Activated T-helper 2 cell treated with anti-CD3 and anti-CD28 coated beads, Interferon-gamma antibody, Interleukin-2, Interleukin-4, amounts not matched to agents 10 μg/mL and 5 μg/mL and 100 μg/mL, durations not matched to agents 14 hours and 24 hours and 36 hours (primary cell): ENCODE results near the gene PRMT2. TPM values are rescaled to one million over a fixed set of nuclear protein-coding genes. Genes with fewer than 3 reads are reported as not detected.
A peak's percentile ranks its signal among the peaks of the same experiment; 100 is the strongest.
"Not testable (repeated sequence)": the region's sequence is repeated elsewhere in the genome, so short reads cannot be mapped to it uniquely, and the experiment has no call there.

ENCODE experiments used
- DNase-seq: peaks from one replicate; pipeline ENCODE4 v3.0.0; 2021; ENCODE audit warnings: low spot score
- H3K27ac Mint-ChIP-seq: one replicate; pipeline ENCODE4 v1.8.0; 2021; ENCODE audit warnings: mixed read lengths
- H3K27me3 Mint-ChIP-seq: one replicate; pipeline ENCODE4 v1.8.0; 2021; ENCODE audit warnings: low read depth, mixed read lengths
- H3K36me3 Mint-ChIP-seq: one replicate; pipeline ENCODE4 v1.8.0; 2021; ENCODE audit warnings: low read depth, mixed read lengths
- H3K4me1 Mint-ChIP-seq: one replicate; pipeline ENCODE4 v1.8.0; 2021; ENCODE audit warnings: low read depth, mixed read lengths
- H3K4me3 Mint-ChIP-seq: one replicate; pipeline ENCODE4 v1.8.0; 2021; ENCODE audit warnings: low read depth, mild to moderate bottlenecking, moderate library complexity, mixed read lengths
- H3K9me3 Mint-ChIP-seq: one replicate; pipeline ENCODE4 v1.8.0; 2021; ENCODE audit warnings: mixed read lengths
- intact Hi-C: fragments of 100-400 bp; cut with micrococcal nuclease; formaldehyde crosslinking; loops from one replicate; pipeline ENCODE4 v1.15.1; 2023
- total RNA-seq: library from RNA; stranded (reverse); gene quantifications from 2 replicates; pipeline ENCODE4 v1.2.3, GENCODE V29; 2022

The PRMT2 gene
- total RNA-seq, 1 donor from 2014 or later = 73.9 TPM

DNA sequence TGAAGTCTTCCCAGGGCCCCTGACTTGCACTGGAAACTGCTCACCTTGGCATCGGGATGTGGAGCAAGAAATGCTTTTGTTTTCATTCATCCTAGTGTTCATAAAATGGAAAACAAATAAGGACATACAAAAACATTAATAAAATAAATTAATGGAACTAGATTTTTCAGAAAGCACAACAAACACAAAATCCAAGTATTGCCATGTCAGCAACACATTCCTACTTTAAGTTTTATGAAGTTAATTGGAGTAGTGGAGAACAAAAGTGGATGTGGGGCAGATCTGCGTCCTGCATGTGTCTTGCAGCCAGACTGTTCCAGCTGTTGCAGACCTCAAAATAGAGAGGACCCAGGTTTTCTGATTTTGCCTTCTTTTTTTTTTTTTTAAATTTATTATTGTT is 32.9 kb downstream of the PRMT2 start:
- Mint-ChIP-seq H3K4me1 (peaks cover 8% of the 10 kb centered on the region), H3K27ac (no peak overlapping the region), H3K27me3 (peaks cover 14% of the 10 kb centered on the region), H3K9me3 (no peaks in the 10 kb centered on the region), H3K36me3 (peaks cover 6% of the 10 kb centered on the region), H3K4me3 (peak overlapping the region; percentile 79)
- intact Hi-C loops = no loop called here
- DNase-seq = no peak

DNA sequence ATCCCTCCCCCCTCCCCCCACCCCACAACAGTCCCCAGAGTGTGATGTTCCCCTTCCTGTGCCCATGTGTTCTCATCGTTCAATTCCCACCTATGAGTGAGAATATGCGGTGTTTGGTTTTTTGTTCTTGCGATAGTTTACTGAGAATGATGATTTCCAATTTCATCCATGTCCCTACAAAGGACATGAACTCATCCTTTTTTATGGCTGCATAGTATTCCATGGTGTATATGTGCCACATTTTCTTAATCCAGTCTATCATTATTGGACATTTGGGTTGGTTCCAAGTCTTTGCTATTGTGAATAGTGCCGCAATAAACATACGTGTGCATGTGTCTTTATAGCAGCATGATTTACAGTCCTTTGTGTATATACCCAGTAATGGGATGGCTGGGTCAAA is 33.4 kb downstream of the PRMT2 start:
- DNase-seq, H3K9me3 Mint-ChIP-seq, H3K4me1 Mint-ChIP-seq, H3K36me3 Mint-ChIP-seq, H3K27ac Mint-ChIP-seq, intact Hi-C loops: not testable (repeated sequence)
- Mint-ChIP-seq H3K27me3 (peaks cover 14% of the 10 kb centered on the region), H3K4me3 (peak overlapping the region; percentile 30)

DNA sequence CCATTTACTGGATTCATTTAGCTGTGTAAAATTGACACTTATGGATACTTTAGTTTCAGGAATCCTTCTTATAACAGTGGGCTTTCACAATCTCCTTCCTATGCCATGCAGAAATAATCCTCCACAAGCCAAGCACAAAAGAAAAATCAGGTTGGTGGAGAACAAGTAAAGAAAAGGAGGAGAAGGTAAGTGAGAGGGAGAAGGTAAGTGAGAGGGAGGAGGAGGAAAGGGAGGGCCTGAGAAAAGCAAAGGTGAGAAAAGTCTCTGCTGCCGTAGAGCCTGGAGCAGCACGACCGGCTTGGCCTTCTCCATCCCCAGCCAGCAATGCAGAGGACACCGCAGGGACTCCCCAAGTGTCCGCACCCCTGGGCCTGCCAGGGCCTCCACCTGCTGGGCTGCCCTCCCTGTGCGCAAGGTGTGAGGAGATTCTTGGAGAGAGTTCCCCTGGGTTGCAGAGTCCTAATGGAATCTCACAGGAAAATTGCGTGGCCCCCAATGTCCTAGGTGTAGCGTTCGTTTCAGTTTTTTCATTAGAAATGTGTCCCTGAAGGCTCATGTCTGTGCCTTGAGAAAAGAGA is 39.0 kb downstream of the PRMT2 start:
- Mint-ChIP-seq H3K27me3 (peaks cover 11% of the 10 kb centered on the region), H3K9me3 (no peaks in the 10 kb centered on the region), H3K27ac (no peak overlapping the region), H3K4me1 (no peaks in the 10 kb centered on the region), H3K36me3 (no peaks in the 10 kb centered on the region), H3K4me3 (no peak overlapping the region)
- DNase-seq = no peak
- intact Hi-C loops = no loop called here

DNA sequence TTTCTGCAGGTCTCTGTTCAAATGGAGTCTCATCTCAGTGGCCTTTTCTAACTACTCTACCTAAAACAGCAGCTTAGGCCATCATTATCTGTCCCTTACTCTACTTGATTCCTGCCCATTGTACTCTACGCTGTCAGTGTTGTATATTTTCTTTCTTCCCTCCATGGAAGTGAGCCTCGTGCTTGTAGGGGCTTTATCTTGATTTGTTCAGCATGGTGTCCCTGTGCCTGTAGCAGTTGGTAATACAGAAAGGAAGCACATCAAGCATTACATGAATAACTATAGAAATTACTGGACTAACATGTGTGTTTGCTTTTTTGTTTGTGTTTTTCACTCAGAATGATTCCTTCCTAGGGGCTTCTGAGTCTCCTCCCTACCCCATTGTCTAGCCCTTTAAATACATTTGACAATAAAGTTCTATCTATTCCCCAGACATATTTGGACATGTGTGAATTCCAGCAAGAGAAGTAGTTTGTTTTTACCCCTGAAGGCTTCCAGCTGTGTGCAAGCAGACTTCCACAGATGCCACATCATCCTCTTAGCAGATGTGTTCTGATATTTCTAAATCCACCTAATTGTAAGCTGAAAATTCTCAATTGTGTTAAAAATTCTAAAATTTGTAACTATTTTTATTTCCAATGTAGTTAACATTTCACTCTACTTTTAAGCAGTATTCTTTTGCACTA is 40.3 kb downstream of the PRMT2 start:
- intact Hi-C loops = no loop called here
- no peak overlapping the region for H3K4me3 Mint-ChIP-seq
- no peaks in the 10 kb centered on the region for H3K4me1 Mint-ChIP-seq
- no peaks in the 10 kb centered on the region for H3K9me3 Mint-ChIP-seq
- no peak overlapping the region for H3K27ac Mint-ChIP-seq
- peaks cover 14% of the 10 kb centered on the region for H3K27me3 Mint-ChIP-seq
- H3K36me3 Mint-ChIP-seq = no peaks in the 10 kb centered on the region
- no peak for DNase-seq

DNA sequence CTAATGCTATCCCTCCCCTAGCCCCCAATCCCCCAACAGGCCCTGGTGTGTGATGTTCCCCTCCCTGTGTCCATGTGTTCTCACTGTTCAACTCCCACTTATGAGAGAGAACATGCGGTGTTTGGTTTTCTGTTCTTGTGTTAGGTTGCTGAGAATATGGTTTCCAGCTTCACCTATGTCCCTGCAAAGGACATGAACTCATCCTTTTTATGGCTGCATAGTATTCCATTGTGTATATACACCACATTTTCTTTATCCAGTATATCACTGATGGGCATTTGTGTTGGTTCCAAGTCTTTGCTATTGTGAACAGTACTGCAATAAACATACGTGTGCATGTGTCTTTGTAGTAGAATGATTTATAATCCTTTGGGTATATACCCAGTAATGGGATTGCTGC is 41.1 kb downstream of the PRMT2 start:
- H3K9me3 Mint-ChIP-seq, intact Hi-C loops, H3K36me3 Mint-ChIP-seq, H3K4me3 Mint-ChIP-seq, DNase-seq, H3K4me1 Mint-ChIP-seq, H3K27ac Mint-ChIP-seq: not testable (repeated sequence)
- peaks cover 15% of the 10 kb centered on the region for H3K27me3 Mint-ChIP-seq

DNA sequence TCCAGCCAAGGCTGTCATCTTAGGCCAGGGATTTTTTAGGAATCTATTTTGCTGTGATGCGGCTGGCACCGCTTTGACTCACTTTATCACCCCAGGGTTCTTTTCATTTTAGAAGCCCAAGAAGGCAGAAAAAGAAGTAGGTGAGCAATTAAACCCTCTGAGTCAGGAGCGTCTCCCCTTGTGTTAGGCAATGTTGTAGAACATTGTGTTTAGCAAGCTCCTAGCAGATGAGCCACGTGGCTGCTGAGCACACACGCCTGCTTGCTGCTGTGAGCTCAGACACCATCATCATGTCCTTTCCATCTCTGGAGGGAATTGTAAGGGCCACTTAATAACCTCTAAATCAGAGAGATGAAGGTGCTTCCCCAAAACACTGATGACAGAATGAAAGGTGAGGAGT is 46.1 kb downstream of the PRMT2 start:
- H3K9me3 Mint-ChIP-seq, DNase-seq, H3K4me1 Mint-ChIP-seq, H3K4me3 Mint-ChIP-seq, H3K36me3 Mint-ChIP-seq, H3K27ac Mint-ChIP-seq, intact Hi-C loops: not testable (repeated sequence)
- peaks cover 16% of the 10 kb centered on the region for H3K27me3 Mint-ChIP-seq

DNA sequence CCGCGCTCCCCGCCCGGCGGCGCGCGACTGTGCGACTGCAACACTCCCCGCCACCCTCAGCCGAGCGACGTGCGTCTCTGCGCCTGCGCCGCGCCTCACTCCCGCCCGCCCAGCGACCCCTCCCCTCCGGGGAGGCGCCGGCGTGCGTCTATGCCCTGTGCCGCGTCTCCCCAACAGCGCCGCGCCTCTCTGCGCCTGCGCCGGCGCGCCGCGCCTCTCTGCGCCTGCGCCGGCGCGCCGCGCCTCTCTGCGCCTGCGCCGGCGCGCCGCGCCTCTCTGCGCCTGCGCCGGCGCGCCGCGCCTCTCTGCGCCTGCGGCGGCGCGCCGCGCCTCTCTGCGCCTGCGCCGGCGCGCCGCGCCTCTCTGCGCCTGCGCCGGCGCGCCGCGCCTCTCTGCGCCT is 63.2 kb downstream of the PRMT2 start:
- H3K4me3 Mint-ChIP-seq, intact Hi-C loops, H3K9me3 Mint-ChIP-seq, DNase-seq, H3K36me3 Mint-ChIP-seq, H3K4me1 Mint-ChIP-seq, H3K27ac Mint-ChIP-seq, H3K27me3 Mint-ChIP-seq: not testable (repeated sequence)

DNA sequence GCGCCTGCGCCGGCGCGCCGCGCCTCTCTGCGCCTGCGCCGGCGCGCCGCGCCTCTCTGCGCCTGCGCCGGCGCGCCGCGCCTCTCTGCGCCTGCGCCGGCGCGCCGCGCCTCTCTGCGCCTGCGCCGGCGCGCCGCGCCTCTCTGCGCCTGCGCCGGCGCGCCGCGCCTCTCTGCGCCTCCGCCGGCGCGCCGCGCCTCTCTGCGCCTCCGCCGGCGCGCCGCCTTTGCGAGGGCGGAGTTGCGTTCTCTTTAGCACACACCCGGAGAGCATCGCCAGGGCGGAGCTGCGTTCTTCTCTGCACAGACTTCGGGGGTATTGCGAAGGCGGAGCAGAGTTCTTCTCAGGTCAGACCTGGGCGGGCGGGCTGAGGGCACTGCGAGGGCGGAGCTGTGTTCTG is 63.6 kb downstream of the PRMT2 start:
- DNase-seq, H3K9me3 Mint-ChIP-seq, H3K27me3 Mint-ChIP-seq, H3K4me1 Mint-ChIP-seq, H3K27ac Mint-ChIP-seq, H3K4me3 Mint-ChIP-seq, intact Hi-C loops, H3K36me3 Mint-ChIP-seq: not testable (repeated sequence)

Other genes with a start within 250 kb of the PRMT2 start
- 36.1 and 37.5 TPM in 2 replicates for gene DIP2A, start 176.8 kb upstream of the PRMT2 start, total RNA-seq
- gene S100B, start 30.6 kb upstream of the PRMT2 start, total RNA-seq = not detected in 2 replicates